Astrocyte (in vitro differentiated cells and primary cell): ENCODE results near the gene TMEM95.

Experiments used
- EZH2 ChIP-seq: IDR thresholded peaks from 2 replicates; pipeline ENCODE4 v1.6.1; 2012; ENCODE audit warnings: mild to moderate bottlenecking, low read length, inconsistent platforms; ENCODE audit not compliant: insufficient read depth
- TF ChIP-seq, protein P1 (sequence below): IDR thresholded peaks from 2 replicates; pipeline ENCODE4 v1.5.1; 2011; ENCODE audit warnings: low read depth, mild to moderate bottlenecking, inconsistent platforms, low read length, moderate library complexity; ENCODE audit not compliant: insufficient read depth

DNA sequence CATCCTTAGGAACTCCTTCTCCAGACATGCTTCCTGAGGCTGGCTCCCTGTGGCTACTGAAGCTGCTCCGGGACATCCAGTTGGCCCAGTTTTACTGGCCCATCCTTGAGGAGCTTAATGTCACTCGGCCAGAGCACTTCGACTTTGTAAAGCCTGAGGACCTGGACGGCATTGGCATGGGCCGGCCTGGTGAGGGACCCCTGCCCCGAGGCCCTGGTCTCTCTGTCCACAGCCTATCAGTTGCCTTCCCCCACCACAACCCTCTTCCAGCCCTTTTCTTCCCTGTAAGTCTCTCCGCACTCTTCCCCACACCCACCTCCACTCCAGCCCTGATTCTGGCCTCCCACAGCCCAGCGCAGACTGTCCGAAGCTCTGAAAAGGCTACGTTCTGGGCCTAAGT, 27.9 kb downstream of the TMEM95 start:
- TF ChIP-seq, protein P1, sequence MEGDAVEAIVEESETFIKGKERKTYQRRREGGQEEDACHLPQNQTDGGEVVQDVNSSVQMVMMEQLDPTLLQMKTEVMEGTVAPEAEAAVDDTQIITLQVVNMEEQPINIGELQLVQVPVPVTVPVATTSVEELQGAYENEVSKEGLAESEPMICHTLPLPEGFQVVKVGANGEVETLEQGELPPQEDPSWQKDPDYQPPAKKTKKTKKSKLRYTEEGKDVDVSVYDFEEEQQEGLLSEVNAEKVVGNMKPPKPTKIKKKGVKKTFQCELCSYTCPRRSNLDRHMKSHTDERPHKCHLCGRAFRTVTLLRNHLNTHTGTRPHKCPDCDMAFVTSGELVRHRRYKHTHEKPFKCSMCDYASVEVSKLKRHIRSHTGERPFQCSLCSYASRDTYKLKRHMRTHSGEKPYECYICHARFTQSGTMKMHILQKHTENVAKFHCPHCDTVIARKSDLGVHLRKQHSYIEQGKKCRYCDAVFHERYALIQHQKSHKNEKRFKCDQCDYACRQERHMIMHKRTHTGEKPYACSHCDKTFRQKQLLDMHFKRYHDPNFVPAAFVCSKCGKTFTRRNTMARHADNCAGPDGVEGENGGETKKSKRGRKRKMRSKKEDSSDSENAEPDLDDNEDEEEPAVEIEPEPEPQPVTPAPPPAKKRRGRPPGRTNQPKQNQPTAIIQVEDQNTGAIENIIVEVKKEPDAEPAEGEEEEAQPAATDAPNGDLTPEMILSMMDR: no peak
- TF ChIP-seq EZH2: no peak
